Neuron (in vitro differentiated cells): Measurements from ENCODE around the gene MTMR6.

Experiments used
- H2AFZ ChIP-seq: one replicate; pipeline ENCODE4 v1.6.1; 2013; ENCODE audit warnings: low read depth, mild to moderate bottlenecking, inconsistent platforms, low read length, moderate library complexity
- H3K27me3 ChIP-seq: one replicate; pipeline ENCODE4 v1.6.1; 2013; ENCODE audit warnings: low read length; ENCODE audit not compliant: insufficient read depth
- H3K36me3 ChIP-seq: one replicate; pipeline ENCODE4 v1.6.1; 2013; ENCODE audit warnings: low read length; ENCODE audit not compliant: insufficient read depth
- H3K4me1 ChIP-seq: one replicate; pipeline ENCODE4 v1.6.1; 2013; ENCODE audit warnings: low read length; ENCODE audit not compliant: insufficient read depth
- H3K4me3 ChIP-seq: 2 replicates; pipeline ENCODE4 v1.5.1; 2013; ENCODE audit warnings: mild to moderate bottlenecking, low read length, moderate library complexity
- H3K9me3 ChIP-seq: one replicate; pipeline ENCODE4 v1.6.1; 2013; ENCODE audit warnings: low read length

The MTMR6 gene

DNA sequence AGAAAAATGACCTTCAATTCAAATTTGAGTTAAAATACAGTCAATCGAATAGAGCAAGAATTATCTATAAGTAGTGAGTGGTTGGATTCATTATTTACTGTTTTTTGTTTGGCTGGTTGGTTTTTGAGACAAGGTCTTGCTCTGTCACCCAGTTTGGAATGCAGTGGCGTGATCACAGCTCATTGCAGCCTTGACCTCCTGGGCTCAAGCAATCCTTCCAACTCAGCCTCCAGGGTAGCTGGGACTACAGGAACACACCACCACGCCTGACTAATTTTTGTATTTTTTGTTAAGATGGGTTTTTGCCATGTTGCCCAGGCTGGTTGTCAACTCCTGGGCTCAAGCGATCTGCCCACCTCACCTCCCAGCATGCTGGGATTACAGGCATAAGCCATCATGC is 25.0 kb downstream of the MTMR6 start:
- H3K36me3 ChIP-seq: peaks cover 48% of the 10 kb centered on the region

DNA sequence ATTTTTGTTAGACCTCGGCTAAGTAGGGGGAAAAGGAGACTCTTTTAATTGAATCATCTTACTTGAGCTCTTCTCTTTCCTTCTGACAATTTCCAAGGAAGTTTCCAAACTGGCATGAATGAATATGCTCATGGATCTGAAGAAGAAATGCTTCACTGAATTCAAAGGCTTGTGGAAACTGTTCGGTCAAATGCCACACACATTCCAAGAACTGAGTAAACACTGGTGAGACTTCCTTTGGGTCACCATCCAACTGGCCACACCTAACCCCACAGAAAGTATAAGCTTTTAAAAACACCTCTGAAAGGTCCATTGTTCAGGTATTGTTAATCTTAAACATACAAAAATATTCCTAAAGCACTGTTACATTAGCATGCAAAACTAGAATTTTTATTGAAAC is 33.6 kb downstream of the MTMR6 start:
- H3K9me3 ChIP-seq: no peaks in the 10 kb centered on the region
- H3K27me3 ChIP-seq: no peaks in the 10 kb centered on the region
- no peaks in the 10 kb centered on the region for H3K4me1 ChIP-seq
- no peak overlapping the region for H3K4me3 ChIP-seq
- H2AFZ ChIP-seq: no peak overlapping the region
- peaks cover 45% of the 10 kb centered on the region for H3K36me3 ChIP-seq

More for the DNA sequence above, 25.0 kb downstream of the MTMR6 start:
- Histone ChIP-seq H2AFZ (no peak overlapping the region), H3K4me1 (no peaks in the 10 kb centered on the region), H3K4me3 (no peak overlapping the region), H3K9me3 (no peaks in the 10 kb centered on the region), H3K27me3 (no peaks in the 10 kb centered on the region)

DNA sequence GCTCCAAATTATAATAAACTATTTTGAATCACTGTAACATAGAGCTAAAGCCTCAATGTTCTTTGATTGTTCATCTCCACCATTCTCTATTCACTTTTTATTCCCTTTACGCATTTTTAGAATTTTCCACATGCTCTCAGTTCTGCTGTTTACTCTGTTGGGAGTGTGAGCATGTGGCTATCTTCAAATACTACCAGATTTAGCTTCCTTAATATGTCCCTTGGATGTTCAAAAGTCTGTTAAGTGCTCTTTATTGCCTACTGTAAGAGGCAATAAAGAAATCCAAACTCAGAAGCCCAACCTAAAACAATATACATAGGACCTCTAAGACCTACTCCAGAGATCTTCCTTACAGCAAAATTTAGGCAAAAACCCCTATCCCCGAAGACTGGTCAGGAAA is 34.5 kb downstream of the MTMR6 start:
- no peaks in the 10 kb centered on the region for H3K9me3 ChIP-seq
- H3K27me3 ChIP-seq: no peaks in the 10 kb centered on the region
- no peak overlapping the region for H2AFZ ChIP-seq
- H3K4me3 ChIP-seq: no peak overlapping the region
- peaks cover 43% of the 10 kb centered on the region for H3K36me3 ChIP-seq
- no peaks in the 10 kb centered on the region for H3K4me1 ChIP-seq

DNA sequence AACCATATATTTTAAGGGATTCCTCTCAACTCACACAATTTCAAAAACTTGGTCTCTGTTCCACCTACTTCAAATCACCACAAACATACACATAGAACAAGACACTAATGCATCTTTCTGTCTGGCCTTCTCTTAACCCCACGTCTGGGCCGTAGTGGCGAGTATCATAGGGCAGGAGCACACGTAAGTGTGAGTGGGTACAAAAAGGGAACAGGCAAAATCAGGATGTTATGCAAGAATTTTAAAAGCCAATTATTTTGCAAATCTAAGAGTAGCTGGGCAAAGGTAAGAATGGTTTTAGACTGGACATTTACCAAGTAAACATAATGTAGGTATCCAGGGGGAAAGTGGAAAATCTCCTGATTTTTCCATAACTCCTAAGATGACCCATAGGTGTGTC is 35.1 kb downstream of the MTMR6 start:
- H3K36me3 ChIP-seq: peaks cover 38% of the 10 kb centered on the region
- no peaks in the 10 kb centered on the region for H3K4me1 ChIP-seq
- no peaks in the 10 kb centered on the region for H3K9me3 ChIP-seq
- no peak overlapping the region for H3K4me3 ChIP-seq
- H2AFZ ChIP-seq: no peak overlapping the region
- H3K27me3 ChIP-seq: no peaks in the 10 kb centered on the region

DNA sequence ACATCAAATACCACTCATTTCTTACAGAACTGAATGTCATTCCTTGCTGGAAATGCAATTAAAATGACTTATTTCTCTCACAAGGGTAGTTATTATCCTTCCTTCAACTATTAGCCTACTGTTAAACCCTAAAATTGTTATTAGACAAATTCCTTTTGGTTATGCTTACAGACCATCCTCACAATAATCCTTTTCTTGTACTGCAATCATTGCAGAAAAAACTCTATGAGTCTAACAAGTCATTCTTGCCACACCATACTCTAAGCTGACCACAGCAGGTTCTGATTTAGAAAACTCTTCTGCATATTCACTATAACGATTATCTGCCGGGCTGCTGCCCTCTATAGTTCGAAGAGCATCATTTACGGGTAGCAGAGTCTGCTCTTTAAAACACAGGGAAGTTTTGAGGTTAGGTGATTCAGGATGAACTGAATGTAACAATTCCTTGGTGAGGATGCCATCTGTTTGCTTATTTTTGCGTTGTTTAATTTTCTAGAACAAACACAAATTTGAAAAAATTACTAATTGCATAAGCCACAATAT is 38.2 kb downstream of the MTMR6 start:
- Histone ChIP-seq H3K9me3 (no peaks in the 10 kb centered on the region), H2AFZ (no peak overlapping the region), H3K36me3 (peaks cover 24% of the 10 kb centered on the region), H3K4me3 (no peak overlapping the region), H3K27me3 (no peaks in the 10 kb centered on the region), H3K4me1 (no peaks in the 10 kb centered on the region)

DNA sequence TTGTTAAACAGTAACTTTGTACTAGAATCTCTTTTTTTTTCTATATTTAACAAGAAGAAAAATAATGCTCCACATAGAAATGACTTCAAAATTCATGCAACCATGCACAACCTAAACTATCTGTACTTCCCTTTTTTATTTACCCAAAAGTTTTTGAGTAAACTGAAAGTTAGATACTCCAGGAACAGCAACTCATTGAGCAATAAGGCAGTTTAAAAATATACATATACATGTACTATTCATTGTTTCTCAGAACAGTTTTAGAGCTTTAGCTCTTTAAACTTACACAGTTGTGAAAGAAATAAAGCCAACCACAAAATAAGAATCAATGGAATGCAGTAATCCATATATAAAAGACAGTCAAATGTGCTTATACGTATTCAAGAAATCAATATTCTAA is 39.2 kb downstream of the MTMR6 start:
- H3K9me3 ChIP-seq: no peaks in the 10 kb centered on the region
- no peaks in the 10 kb centered on the region for H3K4me1 ChIP-seq
- no peaks in the 10 kb centered on the region for H3K27me3 ChIP-seq
- peaks cover 17% of the 10 kb centered on the region for H3K36me3 ChIP-seq
- no peak overlapping the region for H2AFZ ChIP-seq
- H3K4me3 ChIP-seq: no peak overlapping the region

DNA sequence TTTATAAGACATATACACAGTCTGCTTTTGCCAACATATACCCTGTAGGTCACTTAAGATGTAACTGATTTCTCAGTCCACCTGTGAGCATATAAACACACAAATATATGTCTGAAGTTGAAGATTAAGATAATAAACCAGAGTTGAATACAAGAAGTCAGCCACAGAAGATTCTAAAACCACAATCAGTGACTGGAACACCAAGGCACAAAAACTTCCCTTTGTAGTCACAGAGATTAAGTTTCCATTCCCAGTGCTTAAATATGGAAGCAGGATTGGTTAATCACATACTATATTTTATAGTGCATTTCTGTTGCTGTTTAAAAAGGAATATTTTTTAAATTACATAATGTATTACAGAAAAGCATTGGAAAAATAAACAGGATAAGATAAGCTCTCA is 39.9 kb downstream of the MTMR6 start:
- H2AFZ ChIP-seq: no peak overlapping the region
- H3K4me1 ChIP-seq: no peaks in the 10 kb centered on the region
- H3K27me3 ChIP-seq: no peaks in the 10 kb centered on the region
- H3K36me3 ChIP-seq: peaks cover 11% of the 10 kb centered on the region
- H3K4me3 ChIP-seq: no peak overlapping the region
- no peaks in the 10 kb centered on the region for H3K9me3 ChIP-seq

DNA sequence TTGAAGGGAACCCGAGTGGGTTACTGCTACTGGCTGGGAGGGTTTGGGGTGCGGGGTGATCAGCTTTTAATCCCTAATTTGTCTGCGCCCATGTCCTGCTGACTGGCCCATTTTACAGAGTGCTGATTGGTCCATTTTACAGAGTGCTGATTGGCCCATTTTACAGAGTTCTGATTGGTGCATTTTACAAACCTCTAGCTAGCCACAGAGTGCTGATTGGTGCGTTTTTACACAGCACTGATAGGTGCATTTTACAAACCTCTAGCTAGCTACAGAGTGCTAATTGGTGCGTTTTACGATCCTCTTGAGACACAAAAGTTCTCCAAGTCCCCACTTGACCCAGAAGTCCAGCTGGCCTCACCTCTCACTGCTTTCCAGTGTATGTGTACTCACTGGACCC is 43.2 kb downstream of the MTMR6 start:
- no peaks in the 10 kb centered on the region for H3K4me1 ChIP-seq
- H3K36me3 ChIP-seq: no peaks in the 10 kb centered on the region
- H3K4me3 ChIP-seq: no peak overlapping the region
- H2AFZ ChIP-seq: no peak overlapping the region
- no peaks in the 10 kb centered on the region for H3K9me3 ChIP-seq
- no peaks in the 10 kb centered on the region for H3K27me3 ChIP-seq

DNA sequence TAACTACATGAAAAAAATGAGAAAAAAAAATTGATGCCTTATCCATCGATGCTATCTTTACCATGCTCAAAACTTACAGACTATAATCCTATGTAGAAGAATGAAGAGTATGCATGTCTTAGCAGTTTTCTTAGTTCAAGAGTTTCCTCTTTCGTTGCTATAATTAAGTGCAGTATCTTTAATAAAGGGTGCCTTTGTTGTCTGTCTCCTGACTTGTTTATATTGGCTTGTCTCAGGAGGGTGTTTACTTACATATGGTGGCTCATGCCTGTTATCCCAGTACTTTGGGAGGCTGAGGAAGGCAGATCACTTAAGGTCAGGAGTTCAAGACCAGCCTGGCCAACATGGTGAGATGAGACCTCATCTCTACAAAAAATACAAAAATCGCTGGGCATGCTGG is 44.3 kb downstream of the MTMR6 start:
- H3K4me3 ChIP-seq: no peak overlapping the region
- H2AFZ ChIP-seq: no peak overlapping the region
- no peaks in the 10 kb centered on the region for H3K36me3 ChIP-seq
- H3K4me1 ChIP-seq: no peaks in the 10 kb centered on the region
- H3K27me3 ChIP-seq: no peaks in the 10 kb centered on the region
- H3K9me3 ChIP-seq: no peaks in the 10 kb centered on the region

DNA sequence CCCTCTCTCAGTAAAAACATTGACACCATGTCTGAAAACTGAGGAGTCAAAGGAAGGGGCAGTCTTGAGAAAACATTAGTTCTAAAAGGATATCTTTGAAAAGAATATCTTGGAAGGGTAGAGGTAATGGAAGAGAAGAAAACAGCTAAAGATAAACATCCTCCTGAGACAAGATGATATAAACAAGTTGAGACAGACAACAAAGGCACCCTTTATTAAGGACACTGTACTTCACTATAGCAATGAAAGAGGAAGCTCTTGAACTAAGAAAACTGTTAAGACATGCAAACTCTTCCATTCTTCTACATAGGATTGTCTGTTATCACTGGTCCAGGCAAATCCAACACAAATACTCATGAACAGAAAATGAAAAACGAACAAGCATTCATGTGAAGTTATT is 46.3 kb downstream of the MTMR6 start:
- H3K27me3 ChIP-seq: no peaks in the 10 kb centered on the region
- H3K4me3 ChIP-seq: no peak overlapping the region
- H2AFZ ChIP-seq: no peak overlapping the region
- H3K9me3 ChIP-seq: no peaks in the 10 kb centered on the region
- no peaks in the 10 kb centered on the region for H3K36me3 ChIP-seq
- no peaks in the 10 kb centered on the region for H3K4me1 ChIP-seq

DNA sequence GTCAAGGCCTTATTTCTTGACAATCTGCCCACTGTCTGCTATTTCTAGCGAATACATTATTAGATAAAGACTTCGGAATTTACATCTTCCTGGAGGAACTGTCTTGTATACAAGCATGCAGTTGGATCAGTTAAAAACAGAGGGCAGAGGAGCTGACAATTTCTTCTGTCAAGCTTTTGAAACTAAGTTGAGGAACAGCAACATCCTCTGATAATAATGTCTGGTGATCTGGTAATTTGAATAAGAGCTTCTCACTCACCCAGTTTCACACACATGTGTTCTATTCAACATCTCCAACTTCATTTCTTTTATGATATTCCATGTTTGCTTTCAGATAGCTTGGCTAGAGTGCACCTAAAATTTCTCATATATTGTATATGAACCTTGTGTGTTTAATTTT is 50.2 kb downstream of the MTMR6 start:
- H2AFZ ChIP-seq: no peak overlapping the region
- no peaks in the 10 kb centered on the region for H3K4me1 ChIP-seq
- H3K36me3 ChIP-seq: no peaks in the 10 kb centered on the region
- no peak overlapping the region for H3K4me3 ChIP-seq
- no peaks in the 10 kb centered on the region for H3K9me3 ChIP-seq
- H3K27me3 ChIP-seq: no peaks in the 10 kb centered on the region

DNA sequence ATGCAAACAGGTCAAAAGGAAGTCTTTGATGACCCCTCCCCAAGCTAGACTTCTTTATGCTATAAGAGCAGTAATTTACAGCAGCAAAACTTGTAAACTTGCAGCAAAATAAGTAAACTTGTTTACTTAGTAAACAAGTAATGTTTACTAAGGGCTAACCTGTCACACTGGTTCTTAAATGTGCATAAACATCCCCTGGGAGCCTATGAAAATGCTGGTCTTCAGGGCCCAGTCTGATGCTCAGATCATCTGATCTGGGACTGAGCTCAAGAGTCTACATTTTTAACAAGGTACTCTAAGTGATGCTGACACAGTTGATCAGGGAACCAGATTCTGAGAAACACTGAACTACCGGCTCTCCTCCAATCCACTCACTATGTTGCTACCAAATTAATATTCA is 53.4 kb downstream of the MTMR6 start:
- Histone ChIP-seq H2AFZ (no peak overlapping the region), H3K36me3 (no peaks in the 10 kb centered on the region), H3K4me3 (no peak overlapping the region), H3K4me1 (no peaks in the 10 kb centered on the region), H3K27me3 (no peaks in the 10 kb centered on the region), H3K9me3 (no peaks in the 10 kb centered on the region)

DNA sequence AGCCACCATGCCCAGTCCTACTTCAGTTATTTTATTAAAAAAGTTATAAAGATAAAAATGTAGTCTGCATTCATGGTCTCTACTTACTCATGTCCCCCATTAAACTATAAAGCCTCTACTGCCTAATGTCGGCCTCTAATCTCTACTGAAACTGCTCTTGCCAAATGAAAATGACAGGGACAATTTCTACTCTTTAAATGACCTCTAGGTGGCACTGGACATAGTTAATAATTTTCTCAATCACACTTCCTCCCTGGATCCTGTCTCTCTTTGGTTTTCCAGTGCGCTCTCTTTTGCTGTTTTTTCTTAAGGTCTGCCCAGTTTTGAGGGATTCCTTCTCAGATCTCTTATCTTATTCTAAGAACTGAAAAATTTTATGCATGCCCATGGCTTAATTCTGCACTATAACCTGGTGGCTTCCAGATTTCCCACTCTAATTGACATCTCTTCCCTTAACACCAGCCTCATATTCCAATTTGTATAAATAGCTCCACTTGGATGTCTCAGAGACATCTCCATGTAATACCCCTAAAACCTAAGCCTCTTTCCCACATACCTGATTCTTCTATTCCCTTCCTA is 54.3 kb downstream of the MTMR6 start:
- no peaks in the 10 kb centered on the region for H3K27me3 ChIP-seq
- no peak overlapping the region for H2AFZ ChIP-seq
- H3K4me3 ChIP-seq: no peak overlapping the region
- no peaks in the 10 kb centered on the region for H3K36me3 ChIP-seq
- no peaks in the 10 kb centered on the region for H3K9me3 ChIP-seq
- no peaks in the 10 kb centered on the region for H3K4me1 ChIP-seq

DNA sequence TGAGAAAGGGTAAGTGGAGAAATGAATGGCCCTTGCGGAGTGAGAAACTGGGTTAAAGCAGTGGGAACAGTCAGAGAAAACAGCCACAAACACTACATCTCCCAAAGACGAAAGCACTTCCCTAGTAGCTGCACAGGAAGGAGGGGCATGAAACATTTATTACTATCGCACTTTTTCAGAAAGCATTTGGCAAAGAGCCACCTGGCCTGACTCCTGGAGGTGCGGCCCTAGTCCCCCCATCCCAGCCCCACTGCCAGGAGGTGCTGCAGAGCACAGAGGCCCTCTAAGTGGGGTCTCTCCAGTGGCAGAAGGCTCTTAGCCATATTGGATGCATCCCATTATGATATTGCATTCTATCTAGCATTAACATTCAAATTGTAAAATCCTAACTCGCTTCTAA is 55.8 kb downstream of the MTMR6 start:
- H3K27me3 ChIP-seq: no peaks in the 10 kb centered on the region
- no peaks in the 10 kb centered on the region for H3K4me1 ChIP-seq
- H2AFZ ChIP-seq: no peak overlapping the region
- no peaks in the 10 kb centered on the region for H3K9me3 ChIP-seq
- no peak overlapping the region for H3K4me3 ChIP-seq
- H3K36me3 ChIP-seq: no peaks in the 10 kb centered on the region
